SK-N-SH treated with all-trans-retinoic acid at 6 μM for 48 hours (cell line): Measurements from ENCODE around the gene PRSS22.
A peak's percentile ranks its signal among the peaks of the same experiment; 100 is the strongest.

Experiments
- ATAC-seq: fragments of 200-7000 bp; cut with Tn5 transposase; 3 replicates; pipeline ENCODE4 v1.9.1; 2020; ENCODE audit warnings: mild to moderate bottlenecking, moderate library complexity
- BACH2 ChIP-seq: fragments of 250-450 bp; sonication (Bioruptor Pico); IDR thresholded peaks from 2 replicates; pipeline ENCODE4 v1.9.0; 2021; ENCODE audit warnings: mild to moderate bottlenecking, borderline replicate concordance
- CSDC2 ChIP-seq: fragments of 250-450 bp; sonication (Bioruptor Pico); IDR thresholded peaks from 2 replicates; pipeline ENCODE4 v1.5.0; 2020; ENCODE audit warnings: mild to moderate bottlenecking, moderate library complexity
- ESRRG ChIP-seq: fragments of 250-450 bp; sonication (Bioruptor Pico); IDR thresholded peaks from 2 replicates; pipeline ENCODE4 v1.6.1; 2021; ENCODE audit warnings: mild to moderate bottlenecking
- GLIS3 ChIP-seq: fragments of 250-450 bp; sonication (Bioruptor Pico); IDR thresholded peaks from 2 replicates; pipeline ENCODE4 v1.5.0; 2020; ENCODE audit warnings: mild to moderate bottlenecking, moderate library complexity
- ISL1 ChIP-seq: fragments of 250-450 bp; sonication (Bioruptor Pico); IDR thresholded peaks from 2 replicates; pipeline ENCODE4 v2.1.2; 2022; ENCODE audit warnings: mild to moderate bottlenecking, moderate library complexity
- OSR1 ChIP-seq: fragments of 250-450 bp; sonication (Bioruptor Pico); IDR thresholded peaks from 2 replicates; pipeline ENCODE4 v1.8.0; 2022; ENCODE audit warnings: moderate library complexity, mild to moderate bottlenecking, inconsistent platforms
- PPARA ChIP-seq: fragments of 250-450 bp; sonication (Bioruptor Pico); IDR thresholded peaks from 2 replicates; pipeline ENCODE4 v1.5.0; 2020; ENCODE audit warnings: mild to moderate bottlenecking, borderline replicate concordance
- RARB ChIP-seq: fragments of 250-450 bp; sonication (Bioruptor Pico); IDR thresholded peaks from 2 replicates; pipeline ENCODE4 v1.8.0; 2021; ENCODE audit warnings: mild to moderate bottlenecking, moderate library complexity
- SNAI2 ChIP-seq: fragments of 250-450 bp; sonication (Bioruptor Pico); IDR thresholded peaks from 2 replicates; pipeline ENCODE4 v1.5.0; 2020; ENCODE audit warnings: mild to moderate bottlenecking, moderate library complexity
- TCF4 ChIP-seq: fragments of 250-450 bp; sonication (Bioruptor Pico); IDR thresholded peaks from 2 replicates; pipeline ENCODE4 v1.8.0; 2021; ENCODE audit warnings: mild to moderate bottlenecking, moderate library complexity, borderline replicate concordance
- TOX ChIP-seq: fragments of 250-450 bp; sonication (Bioruptor Pico); IDR thresholded peaks from 2 replicates; pipeline ENCODE4 v1.8.0; 2021; ENCODE audit warnings: mild to moderate bottlenecking, moderate library complexity, borderline replicate concordance
- ZC3H10 ChIP-seq: fragments of 250-450 bp; sonication (Bioruptor Pico); IDR thresholded peaks from 2 replicates; pipeline ENCODE4 v1.5.1; 2021; ENCODE audit warnings: mild to moderate bottlenecking, moderate library complexity
- ZFP3 ChIP-seq: fragments of 250-450 bp; sonication (Bioruptor Pico); IDR thresholded peaks from 2 replicates; pipeline ENCODE4 v1.5.0; 2020; ENCODE audit warnings: mild to moderate bottlenecking, moderate library complexity
- ZFP30 ChIP-seq: fragments of 450-650 bp; formaldehyde crosslinking; IDR thresholded peaks from 2 replicates; pipeline ENCODE4 v1.5.0; 2022; ENCODE audit warnings: mild to moderate bottlenecking, moderate library complexity
- ZNF565 ChIP-seq: fragments of 450-650 bp; formaldehyde crosslinking; conservative IDR thresholded peaks from 2 replicates; pipeline ENCODE4 v1.5.0; 2020; ENCODE audit warnings: low read depth, mild to moderate bottlenecking, moderate library complexity
- ZNF70 ChIP-seq: fragments of 450-650 bp; formaldehyde crosslinking; IDR thresholded peaks from 2 replicates; pipeline ENCODE4 v1.5.0; 2020; ENCODE audit warnings: mild to moderate bottlenecking, moderate library complexity
- TF ChIP-seq, protein P1 (sequence below): fragments of 250-450 bp; sonication (Bioruptor Pico); IDR thresholded peaks from 2 replicates; pipeline ENCODE4 v1.5.1; 2021; ENCODE audit warnings: mild to moderate bottlenecking, moderate library complexity
- TF ChIP-seq, protein P2 (sequence below): fragments of 250-450 bp; sonication (Bioruptor Pico); IDR thresholded peaks from 2 replicates; pipeline ENCODE4 v1.8.0; 2020; ENCODE audit warnings: mild to moderate bottlenecking, moderate library complexity, borderline replicate concordance
- TF ChIP-seq, protein P3 (sequence below): fragments of 250-450 bp; sonication (Bioruptor Pico); IDR thresholded peaks from 2 replicates; pipeline ENCODE4 v1.5.0; 2020; ENCODE audit warnings: mild to moderate bottlenecking, moderate library complexity
- TF ChIP-seq, protein P4 (sequence below): fragments of 250-450 bp; sonication (Bioruptor Pico); IDR thresholded peaks from 2 replicates; pipeline ENCODE4 v1.5.1; 2020; ENCODE audit warnings: low read depth, mild to moderate bottlenecking, moderate library complexity

PRSS22 gene

DNA sequence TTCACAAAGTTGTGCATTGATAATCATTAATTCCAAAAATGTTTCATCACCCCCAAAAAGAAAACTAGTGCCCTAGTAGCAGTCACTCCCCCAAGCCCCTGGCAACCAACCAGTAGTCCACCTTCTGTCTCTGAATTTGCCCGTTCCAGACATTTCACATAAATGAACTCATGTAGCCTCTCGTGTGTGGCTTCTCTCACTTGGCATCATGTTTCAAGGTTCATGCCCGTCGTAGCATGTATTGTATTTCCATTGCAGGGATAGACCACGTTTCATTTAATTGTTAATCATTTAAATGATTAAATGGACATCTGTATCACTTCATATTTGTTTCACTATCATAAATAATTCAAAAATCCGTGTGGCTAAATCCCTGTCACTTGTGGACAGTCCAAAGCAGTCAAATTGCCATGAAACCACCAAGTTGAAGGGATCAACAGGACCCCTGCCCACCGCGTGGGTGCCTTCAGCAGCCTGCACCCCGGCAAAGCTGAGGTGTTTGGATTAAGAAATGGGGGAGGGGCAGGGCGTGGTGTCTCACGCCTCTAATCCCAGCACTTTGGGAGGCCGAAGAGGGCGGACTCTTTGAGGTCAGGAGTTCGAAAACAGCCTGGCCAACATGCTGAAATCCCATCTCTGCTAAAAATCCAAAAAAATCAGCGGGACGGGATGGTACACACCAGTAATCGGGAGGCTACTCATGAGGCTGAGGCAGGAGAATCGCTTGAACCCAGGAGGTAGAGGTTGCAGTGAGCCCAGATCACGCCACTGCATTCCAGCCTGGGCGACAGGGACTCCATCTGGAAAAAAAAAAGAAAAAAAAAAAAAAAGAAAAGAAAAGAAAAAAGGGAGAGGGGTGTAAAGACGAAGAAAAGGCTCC is 16.3 kb upstream of the PRSS22 start (continued):
- TF ChIP-seq TCF4 (CRISPR knock-in tag) (no peak), GLIS3 (CRISPR knock-in tag) (no peak), BACH2 (no peak)

DNA sequence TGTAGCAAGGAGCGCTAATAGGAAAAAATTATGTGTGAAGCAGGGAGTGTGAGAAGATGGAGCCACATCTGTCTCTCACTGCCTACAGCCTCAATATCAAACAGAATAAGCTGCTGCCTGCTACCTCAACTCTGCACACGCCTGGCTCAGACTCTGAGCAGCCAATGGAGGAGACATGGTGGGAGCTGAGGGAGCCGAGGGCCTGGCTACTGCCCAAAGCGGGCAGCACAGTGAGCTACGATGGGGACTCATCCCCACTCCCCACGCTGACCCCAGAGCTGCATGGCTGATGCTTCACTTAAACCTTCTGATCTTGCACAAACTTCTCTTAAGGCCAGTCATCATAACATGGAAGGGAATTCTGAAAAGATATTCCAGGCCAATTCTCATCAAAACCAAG is 14.0 kb upstream of the PRSS22 start:
- TF ChIP-seq PPARA (CRISPR knock-in tag) (no peak), ZC3H10 (no peak), ZFP3 (CRISPR knock-in tag) (no peak), GLIS3 (CRISPR knock-in tag) (no peak)
- no peak for ATAC-seq

DNA sequence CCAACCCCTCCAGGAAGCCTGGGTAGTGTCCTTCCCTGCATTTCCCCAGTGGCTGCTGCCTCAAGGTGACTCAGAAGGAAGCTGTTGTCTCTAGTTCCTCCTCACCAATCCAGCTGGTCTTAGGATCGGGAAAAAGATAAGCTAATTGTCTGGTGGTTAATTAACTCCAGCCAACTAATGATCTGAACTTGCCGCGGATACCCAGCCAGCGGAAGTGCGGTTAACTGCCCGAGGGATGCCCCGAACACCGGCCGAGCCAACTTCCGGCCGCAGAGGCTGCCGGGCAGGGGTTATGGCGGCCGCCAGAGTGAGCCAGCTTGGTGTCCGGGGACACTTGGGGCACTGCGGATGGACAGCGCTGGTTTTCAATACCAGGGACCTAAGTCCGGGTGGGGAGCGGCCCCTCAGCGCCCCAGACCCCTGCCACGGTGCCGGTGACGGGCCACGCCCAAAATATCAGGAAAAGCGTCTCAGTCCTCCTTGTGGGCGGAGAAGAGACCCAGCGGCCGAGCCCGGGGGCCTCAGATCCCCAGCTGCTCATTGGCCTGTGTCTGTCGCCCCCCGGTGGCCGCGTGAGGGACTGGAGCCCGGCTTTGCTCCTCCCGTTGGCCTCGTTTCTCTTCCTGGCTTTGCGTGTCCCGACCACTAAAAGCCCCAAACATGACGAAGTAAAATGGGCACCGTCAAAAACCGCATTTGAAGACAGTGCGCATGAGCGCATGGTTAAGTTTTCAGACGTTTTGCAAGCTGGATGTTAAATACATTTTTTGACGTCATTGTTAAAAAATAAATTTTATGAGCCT is 10.2 kb upstream of the PRSS22 start:
- TF ChIP-seq ZNF70 (CRISPR knock-in tag): no peak
- TF ChIP-seq TCF4 (CRISPR knock-in tag): peak; percentile 39; the same call in 1 of the 2 replicates
- 0 out of 2 replicates have a peak, but pooled peaks have one; percentile 34 for TF ChIP-seq TOX
- TF ChIP-seq ZC3H10: 0 out of 2 replicates have a peak, but pooled peaks have one; percentile 9
- TF ChIP-seq ESRRG (CRISPR knock-in tag): no peak
- TF ChIP-seq ISL1 (CRISPR knock-in tag): peak; percentile 21
- TF ChIP-seq, protein P1, sequence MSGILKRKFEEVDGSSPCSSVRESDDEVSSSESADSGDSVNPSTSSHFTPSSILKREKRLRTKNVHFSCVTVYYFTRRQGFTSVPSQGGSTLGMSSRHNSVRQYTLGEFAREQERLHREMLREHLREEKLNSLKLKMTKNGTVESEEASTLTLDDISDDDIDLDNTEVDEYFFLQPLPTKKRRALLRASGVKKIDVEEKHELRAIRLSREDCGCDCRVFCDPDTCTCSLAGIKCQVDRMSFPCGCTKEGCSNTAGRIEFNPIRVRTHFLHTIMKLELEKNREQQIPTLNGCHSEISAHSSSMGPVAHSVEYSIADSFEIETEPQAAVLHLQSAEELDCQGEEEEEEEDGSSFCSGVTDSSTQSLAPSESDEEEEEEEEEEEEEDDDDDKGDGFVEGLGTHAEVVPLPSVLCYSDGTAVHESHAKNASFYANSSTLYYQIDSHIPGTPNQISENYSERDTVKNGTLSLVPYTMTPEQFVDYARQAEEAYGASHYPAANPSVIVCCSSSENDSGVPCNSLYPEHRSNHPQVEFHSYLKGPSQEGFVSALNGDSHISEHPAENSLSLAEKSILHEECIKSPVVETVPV (CRISPR knock-in tag): no peak
- TF ChIP-seq, protein P2, sequence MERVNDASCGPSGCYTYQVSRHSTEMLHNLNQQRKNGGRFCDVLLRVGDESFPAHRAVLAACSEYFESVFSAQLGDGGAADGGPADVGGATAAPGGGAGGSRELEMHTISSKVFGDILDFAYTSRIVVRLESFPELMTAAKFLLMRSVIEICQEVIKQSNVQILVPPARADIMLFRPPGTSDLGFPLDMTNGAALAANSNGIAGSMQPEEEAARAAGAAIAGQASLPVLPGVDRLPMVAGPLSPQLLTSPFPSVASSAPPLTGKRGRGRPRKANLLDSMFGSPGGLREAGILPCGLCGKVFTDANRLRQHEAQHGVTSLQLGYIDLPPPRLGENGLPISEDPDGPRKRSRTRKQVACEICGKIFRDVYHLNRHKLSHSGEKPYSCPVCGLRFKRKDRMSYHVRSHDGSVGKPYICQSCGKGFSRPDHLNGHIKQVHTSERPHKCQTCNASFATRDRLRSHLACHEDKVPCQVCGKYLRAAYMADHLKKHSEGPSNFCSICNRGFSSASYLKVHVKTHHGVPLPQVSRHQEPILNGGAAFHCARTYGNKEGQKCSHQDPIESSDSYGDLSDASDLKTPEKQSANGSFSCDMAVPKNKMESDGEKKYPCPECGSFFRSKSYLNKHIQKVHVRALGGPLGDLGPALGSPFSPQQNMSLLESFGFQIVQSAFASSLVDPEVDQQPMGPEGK (CRISPR knock-in tag): peak; percentile 65; the same call in 1 of the 2 replicates
- TF ChIP-seq, protein P3, sequence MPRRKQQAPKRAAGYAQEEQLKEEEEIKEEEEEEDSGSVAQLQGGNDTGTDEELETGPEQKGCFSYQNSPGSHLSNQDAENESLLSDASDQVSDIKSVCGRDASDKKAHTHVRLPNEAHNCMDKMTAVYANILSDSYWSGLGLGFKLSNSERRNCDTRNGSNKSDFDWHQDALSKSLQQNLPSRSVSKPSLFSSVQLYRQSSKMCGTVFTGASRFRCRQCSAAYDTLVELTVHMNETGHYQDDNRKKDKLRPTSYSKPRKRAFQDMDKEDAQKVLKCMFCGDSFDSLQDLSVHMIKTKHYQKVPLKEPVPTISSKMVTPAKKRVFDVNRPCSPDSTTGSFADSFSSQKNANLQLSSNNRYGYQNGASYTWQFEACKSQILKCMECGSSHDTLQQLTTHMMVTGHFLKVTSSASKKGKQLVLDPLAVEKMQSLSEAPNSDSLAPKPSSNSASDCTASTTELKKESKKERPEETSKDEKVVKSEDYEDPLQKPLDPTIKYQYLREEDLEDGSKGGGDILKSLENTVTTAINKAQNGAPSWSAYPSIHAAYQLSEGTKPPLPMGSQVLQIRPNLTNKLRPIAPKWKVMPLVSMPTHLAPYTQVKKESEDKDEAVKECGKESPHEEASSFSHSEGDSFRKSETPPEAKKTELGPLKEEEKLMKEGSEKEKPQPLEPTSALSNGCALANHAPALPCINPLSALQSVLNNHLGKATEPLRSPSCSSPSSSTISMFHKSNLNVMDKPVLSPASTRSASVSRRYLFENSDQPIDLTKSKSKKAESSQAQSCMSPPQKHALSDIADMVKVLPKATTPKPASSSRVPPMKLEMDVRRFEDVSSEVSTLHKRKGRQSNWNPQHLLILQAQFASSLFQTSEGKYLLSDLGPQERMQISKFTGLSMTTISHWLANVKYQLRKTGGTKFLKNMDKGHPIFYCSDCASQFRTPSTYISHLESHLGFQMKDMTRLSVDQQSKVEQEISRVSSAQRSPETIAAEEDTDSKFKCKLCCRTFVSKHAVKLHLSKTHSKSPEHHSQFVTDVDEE (CRISPR knock-in tag): peak; percentile 60; the same call in 1 of the 2 replicates
- no peak for TF ChIP-seq ZNF565 (CRISPR knock-in tag)
- peak; percentile 85; the same call in 1 of the 2 replicates for TF ChIP-seq SNAI2 (CRISPR knock-in tag)
- TF ChIP-seq, protein P4, sequence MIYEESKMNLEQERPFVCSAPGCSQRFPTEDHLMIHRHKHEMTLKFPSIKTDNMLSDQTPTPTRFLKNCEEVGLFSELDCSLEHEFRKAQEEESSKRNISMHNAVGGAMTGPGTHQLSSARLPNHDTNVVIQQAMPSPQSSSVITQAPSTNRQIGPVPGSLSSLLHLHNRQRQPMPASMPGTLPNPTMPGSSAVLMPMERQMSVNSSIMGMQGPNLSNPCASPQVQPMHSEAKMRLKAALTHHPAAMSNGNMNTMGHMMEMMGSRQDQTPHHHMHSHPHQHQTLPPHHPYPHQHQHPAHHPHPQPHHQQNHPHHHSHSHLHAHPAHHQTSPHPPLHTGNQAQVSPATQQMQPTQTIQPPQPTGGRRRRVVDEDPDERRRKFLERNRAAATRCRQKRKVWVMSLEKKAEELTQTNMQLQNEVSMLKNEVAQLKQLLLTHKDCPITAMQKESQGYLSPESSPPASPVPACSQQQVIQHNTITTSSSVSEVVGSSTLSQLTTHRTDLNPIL (CRISPR knock-in tag): 0 out of 2 replicates have a peak, but pooled peaks have one; percentile 13
- peak; percentile 67 for TF ChIP-seq CSDC2 (CRISPR knock-in tag)
- TF ChIP-seq RARB (CRISPR knock-in tag): no peak
- TF ChIP-seq OSR1 (CRISPR knock-in tag): no peak
- peak; percentile 83 for TF ChIP-seq ZFP3 (CRISPR knock-in tag)
- no peak for TF ChIP-seq ZFP30
- no peak for TF ChIP-seq PPARA (CRISPR knock-in tag)
- peak; percentile 98 for ATAC-seq
